Measurements from ENCODE around the gene CLSTN3.

The CLSTN3 gene

DNA sequence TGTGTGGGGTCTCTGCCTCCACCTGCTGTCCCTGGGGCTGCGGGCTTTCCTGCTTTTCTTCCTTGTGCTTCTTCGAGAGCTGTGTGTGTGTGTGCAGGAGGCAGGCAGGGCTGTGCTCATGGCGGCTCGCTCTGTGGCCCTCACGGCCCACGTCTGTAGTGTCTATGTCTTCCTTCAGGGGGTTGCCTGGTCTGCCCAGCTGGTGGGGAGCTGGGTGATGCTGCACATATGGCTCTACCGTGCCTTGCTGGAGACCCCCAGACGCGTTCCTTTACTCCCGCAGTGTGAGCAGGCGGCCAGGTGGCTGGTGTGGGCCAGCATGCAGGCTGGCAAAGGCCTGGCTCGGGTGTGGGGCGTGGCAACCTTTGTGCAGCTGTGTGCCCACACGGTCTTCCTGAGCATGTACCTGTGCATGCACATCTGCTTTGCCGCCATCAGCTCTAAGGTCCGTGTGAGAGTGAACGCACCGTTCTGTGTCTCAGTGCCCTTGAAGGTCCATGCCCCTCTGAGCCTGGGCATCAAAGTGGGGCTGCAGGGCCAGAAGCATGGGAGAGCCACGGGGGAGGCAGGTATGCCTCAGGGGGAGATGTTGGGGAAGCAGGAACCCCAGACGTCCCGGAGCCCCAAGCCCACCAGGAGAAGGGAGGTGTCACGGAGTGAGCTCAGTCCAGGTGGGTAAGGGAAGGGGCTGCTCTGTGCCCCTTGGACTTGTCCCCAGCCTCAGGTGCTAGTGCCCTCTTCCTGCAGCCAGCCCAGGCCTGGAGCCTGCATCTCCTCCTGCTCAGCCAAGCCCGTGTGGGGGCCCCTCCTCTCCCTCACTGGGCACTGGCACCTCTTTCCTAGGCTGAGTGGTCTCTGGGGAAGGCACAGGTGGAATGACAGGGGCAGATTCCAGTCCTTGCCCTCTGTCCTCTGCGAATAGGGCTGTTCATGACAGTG is 26.4 kb downstream of the CLSTN3 start:
- Mint-ChIP-seq H3K36me3 (ENCODE audit: low read depth) (peaks cover 26% of the 10 kb centered on the region), H3K27ac (no peak overlapping the region), H3K4me3 (no peak overlapping the region), H3K4me1 (peaks cover 6% of the 10 kb centered on the region), H3K9me3 (no peaks in the 10 kb centered on the region), H3K27me3 (ENCODE audit: low read depth, poor library complexity) (peaks cover 5% of the 10 kb centered on the region)
- TF ChIP-seq, protein P1, sequence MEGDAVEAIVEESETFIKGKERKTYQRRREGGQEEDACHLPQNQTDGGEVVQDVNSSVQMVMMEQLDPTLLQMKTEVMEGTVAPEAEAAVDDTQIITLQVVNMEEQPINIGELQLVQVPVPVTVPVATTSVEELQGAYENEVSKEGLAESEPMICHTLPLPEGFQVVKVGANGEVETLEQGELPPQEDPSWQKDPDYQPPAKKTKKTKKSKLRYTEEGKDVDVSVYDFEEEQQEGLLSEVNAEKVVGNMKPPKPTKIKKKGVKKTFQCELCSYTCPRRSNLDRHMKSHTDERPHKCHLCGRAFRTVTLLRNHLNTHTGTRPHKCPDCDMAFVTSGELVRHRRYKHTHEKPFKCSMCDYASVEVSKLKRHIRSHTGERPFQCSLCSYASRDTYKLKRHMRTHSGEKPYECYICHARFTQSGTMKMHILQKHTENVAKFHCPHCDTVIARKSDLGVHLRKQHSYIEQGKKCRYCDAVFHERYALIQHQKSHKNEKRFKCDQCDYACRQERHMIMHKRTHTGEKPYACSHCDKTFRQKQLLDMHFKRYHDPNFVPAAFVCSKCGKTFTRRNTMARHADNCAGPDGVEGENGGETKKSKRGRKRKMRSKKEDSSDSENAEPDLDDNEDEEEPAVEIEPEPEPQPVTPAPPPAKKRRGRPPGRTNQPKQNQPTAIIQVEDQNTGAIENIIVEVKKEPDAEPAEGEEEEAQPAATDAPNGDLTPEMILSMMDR (IDR thresholded peaks at IDR 0.05), result no peak
- DNase-seq, result no peak

DNA sequence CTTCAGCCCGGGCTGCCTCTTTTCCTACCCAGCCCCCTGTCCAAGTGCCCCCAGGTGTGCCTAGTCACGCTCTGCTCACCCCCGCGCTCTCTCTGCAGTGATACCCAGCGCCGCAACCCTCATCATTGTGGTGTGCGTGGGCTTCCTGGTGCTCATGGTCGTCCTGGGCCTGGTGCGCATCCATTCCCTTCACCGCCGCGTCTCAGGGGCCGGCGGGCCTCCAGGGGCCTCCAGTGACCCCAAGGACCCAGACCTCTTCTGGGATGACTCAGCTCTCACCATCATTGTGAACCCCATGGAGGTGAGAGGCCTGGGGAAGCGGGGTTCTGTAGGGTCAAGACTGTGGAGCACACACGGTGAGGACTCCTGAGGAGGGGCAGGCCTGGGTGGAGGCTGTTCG is 27.2 kb downstream of the CLSTN3 start:
- H3K4me3 Mint-ChIP-seq, result no peak overlapping the region
- peaks cover 6% of the 10 kb centered on the region for H3K4me1 Mint-ChIP-seq
- H3K27me3 Mint-ChIP-seq (ENCODE audit: low read depth, poor library complexity), result peaks cover 13% of the 10 kb centered on the region

DNA sequence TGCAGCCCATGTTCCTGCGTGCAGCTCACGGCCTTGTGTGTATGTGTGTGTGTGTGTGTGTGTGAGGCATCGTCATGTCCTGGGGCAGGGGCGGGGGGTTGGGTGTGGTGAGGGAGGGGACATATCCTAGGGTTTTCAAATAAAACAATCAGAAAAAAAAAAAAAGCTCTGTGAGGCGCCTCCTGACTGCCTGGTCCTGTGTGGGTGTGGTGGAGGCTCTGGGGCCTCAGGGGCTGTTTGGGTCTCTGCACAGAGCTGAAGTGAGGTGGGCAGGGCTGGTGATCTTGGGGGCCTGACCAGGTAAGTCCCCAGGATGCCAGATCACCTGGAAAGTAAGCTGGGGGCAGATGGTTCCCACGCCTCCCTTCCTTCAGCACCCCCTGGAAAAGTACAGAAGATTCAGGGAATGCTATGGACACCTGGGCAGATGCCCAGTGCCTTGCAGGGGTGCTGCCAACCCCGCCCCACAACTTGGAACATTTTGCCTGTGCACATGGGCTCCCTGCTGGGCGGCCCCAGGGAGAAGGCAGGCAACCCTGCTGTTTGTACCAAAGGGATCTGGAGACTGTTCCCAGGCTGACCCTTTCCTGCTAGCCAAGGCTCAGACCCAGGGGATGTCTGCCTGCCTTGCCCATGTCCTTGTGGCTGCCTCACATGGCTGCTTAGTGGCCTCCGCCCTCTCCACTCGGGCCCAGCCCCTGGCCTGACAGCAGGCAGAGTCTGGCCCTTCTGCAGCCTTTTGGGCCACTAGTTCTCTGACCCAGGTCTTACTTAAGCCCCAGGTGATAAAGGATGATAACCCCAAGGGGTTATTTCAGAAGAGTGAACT is 28.8 kb downstream of the CLSTN3 start:
- peak overlapping the region; percentile 37 for H3K27ac Mint-ChIP-seq
- DNase-seq, result no peak
- peaks cover 25% of the 10 kb centered on the region for H3K27me3 Mint-ChIP-seq (ENCODE audit: low read depth, poor library complexity)
- H3K4me3 Mint-ChIP-seq, result no peak overlapping the region
- H3K36me3 Mint-ChIP-seq (ENCODE audit: low read depth), result peaks cover 18% of the 10 kb centered on the region
- TF ChIP-seq, protein P1 (IDR thresholded peaks at IDR 0.05), result no peak
- peaks cover 6% of the 10 kb centered on the region for H3K4me1 Mint-ChIP-seq
- peaks cover 9% of the 10 kb centered on the region for H3K9me3 Mint-ChIP-seq

More for the DNA sequence above, 27.2 kb downstream of the CLSTN3 start:
- H3K9me3 Mint-ChIP-seq, result no peaks in the 10 kb centered on the region
- peaks cover 26% of the 10 kb centered on the region for H3K36me3 Mint-ChIP-seq (ENCODE audit: low read depth)
- TF ChIP-seq, protein P1 (IDR thresholded peaks at IDR 0.05), result no peak
- no peak overlapping the region for H3K27ac Mint-ChIP-seq
- no peak for DNase-seq

DNA sequence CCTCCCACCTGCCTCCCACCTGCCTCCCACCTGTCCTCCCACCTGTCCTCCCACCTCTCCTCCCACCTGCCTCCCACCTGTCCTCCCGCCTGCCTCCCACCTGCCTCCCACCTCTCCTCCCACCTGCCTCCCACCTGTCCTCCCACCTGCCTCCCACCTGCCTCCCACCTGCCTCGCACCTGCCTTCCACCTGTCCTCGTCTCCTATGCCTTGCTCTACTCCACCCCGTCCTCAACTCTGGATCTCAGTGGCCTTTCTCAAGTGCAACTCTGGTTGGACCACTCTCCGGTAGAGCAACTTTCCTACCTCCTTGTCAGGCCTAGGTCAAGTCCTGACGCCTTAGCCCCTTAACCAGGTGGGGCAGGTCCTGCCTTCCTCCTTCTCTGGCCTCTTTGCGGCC is 30.0 kb downstream of the CLSTN3 start:
- Mint-ChIP-seq H3K4me3 (no peak overlapping the region), H3K27ac (no peak overlapping the region), H3K4me1 (peaks cover 3% of the 10 kb centered on the region), H3K36me3 (ENCODE audit: low read depth) (peaks cover 8% of the 10 kb centered on the region), H3K27me3 (ENCODE audit: low read depth, poor library complexity) (peaks cover 25% of the 10 kb centered on the region), H3K9me3 (peaks cover 16% of the 10 kb centered on the region)
- DNase-seq, result no peak
- TF ChIP-seq, protein P1 (IDR thresholded peaks at IDR 0.05), result no peak

DNA sequence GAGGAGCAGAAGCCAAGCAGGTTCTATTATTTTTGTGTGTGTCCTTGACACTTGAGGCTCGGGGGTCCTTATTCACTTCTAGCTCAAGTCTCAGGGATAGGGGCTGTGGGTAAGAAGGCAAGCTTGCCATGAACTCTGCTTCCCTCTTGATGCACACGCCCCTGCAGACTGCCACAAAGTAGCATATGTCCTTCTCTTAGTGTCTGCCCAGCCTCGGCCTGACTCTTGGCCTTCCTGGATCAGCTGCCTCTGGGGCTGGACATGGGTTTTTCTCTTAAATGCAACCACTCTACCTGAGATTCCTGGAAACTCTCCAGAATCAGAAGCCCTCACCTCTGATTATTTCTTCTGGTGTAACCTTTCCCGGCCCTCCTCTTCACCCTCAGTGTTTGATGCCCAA is 31.2 kb downstream of the CLSTN3 start:
- DNase-seq, result no peak
- TF ChIP-seq, protein P1 (IDR thresholded peaks at IDR 0.05), result no peak
- Mint-ChIP-seq H3K27me3 (ENCODE audit: low read depth, poor library complexity) (peaks cover 25% of the 10 kb centered on the region), H3K4me1 (no peaks in the 10 kb centered on the region), H3K4me3 (no peak overlapping the region), H3K36me3 (ENCODE audit: low read depth) (peaks cover 4% of the 10 kb centered on the region), H3K27ac (no peak overlapping the region), H3K9me3 (peaks cover 28% of the 10 kb centered on the region)
